Left renal pelvis (tissue), 4 donors: ENCODE measurements around the gene CIBAR2. TPM values are rescaled to one million over a fixed set of nuclear protein-coding genes. Genes with fewer than 3 reads are reported as not detected.

Experiments used
- DNase-seq, 4 donors: peaks; one replicate each; pipeline ENCODE4 v3.0.0-alpha.2; 2013; ENCODE audit warnings: low read depth in 4 of 4, low spot score in 3 of 4
- polyA plus RNA-seq, 4 donors: library from polyadenylated mRNA; unstranded; fragments of 120-200 nt; gene quantifications; one replicate each; pipeline ENCODE4 v1.2.1, GENCODE V29; 2013; ENCODE audit not compliant: insufficient read length in 4 of 4

CIBAR2 gene
- polyA plus RNA-seq, 4 donors: 0.16 to 0.29 (median 0.18) TPM; not detected in 1

DNA sequence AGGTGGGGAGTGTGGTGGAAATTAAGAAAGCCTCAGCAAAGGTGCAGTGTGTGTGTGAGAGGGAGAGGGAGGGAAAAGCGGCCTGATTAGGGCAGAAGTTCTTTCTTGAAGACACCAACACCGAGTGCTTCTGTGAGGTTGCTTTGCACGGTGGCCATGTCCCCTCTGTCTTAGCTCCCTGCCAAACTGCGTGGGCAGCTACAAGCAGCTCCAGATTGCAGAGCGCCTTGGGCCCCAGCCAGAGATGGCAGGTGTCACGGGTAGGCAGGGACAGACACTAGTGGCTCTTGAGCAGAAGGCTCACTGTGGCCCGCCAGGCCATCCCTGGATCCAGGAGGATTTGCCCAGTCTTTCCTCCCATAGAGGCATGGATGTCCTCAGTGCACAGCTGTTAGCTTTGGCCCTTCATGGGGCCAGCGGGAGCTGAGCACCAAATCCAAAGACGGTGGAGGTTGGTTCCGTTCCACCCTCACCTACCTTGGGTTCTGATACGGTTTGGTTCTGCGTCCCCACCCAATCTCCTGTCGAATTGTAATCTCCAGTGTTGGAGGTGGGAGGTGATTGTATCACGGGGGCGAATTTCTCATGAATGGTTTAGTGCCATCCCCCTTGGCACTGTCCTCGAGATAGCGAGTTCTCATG, 63.2 kb downstream of the CIBAR2 start:
- no peak for DNase-seq

Other genes with a start within 250 kb of the CIBAR2 start
- gene ZDHHC7, start 100.9 kb downstream of the CIBAR2 start, polyA plus RNA-seq: 10 to 100 TPM; 48.9 to 60.2 (median 57.7) TPM
- 1 to 10 TPM; 3.6 to 6.6 (median 5.2) TPM for gene KIAA0513, start 84.7 kb downstream of the CIBAR2 start, polyA plus RNA-seq